GM12891 (cell line): ENCODE data around the gene URB2.

ENCODE experiments used
- POLR2A ChIP-seq: IDR thresholded peaks from 2 replicates; pipeline ENCODE4 v1.6.1; 2011; ENCODE audit warnings: low read depth, low read length, control low read depth
- POLR2AphosphoS5 ChIP-seq: IDR thresholded peaks from 2 replicates; pipeline ENCODE4 v1.6.1; 2011; ENCODE audit warnings: low read depth, low read length, control low read depth
- POU2F2 ChIP-seq: IDR thresholded peaks from 2 replicates; pipeline ENCODE4 v1.6.1; 2011; ENCODE audit warnings: low read depth, mild to moderate bottlenecking, control low read depth, low read length, moderate library complexity
- SPI1 ChIP-seq: IDR thresholded peaks from 2 replicates; pipeline ENCODE4 v1.6.1; 2011; ENCODE audit warnings: low read depth, low read length, control low read depth
- TAF1 ChIP-seq: IDR thresholded peaks from 2 replicates; pipeline ENCODE4 v1.6.1; 2011; ENCODE audit warnings: low read depth, low read length, control low read depth

GRCh38 chr1:229661897-229662296 is 35.9 kb downstream of the URB2 start:
- TF ChIP-seq POLR2A, result no peak
- TF ChIP-seq TAF1, result no peak
- no peak for TF ChIP-seq SPI1
- no peak for TF ChIP-seq POLR2AphosphoS5
- no peak for TF ChIP-seq POU2F2
